ENCODE results near the gene NFIB.

Gene NFIB

GRCh38 chr9:14133394-14133793 is 180.5 kb downstream of the NFIB start:
- no peaks in the 10 kb centered on the region for H3K4me1 ChIP-seq (ENCODE audit: control insufficient read depth, insufficient read depth, low read length, poor library complexity, severe bottlenecking)
- H3K27ac ChIP-seq (ENCODE audit: low read depth, low read length, severe bottlenecking) = no peak overlapping the region
- no peaks in the 10 kb centered on the region for H3K9me3 ChIP-seq (ENCODE audit: control insufficient read depth, low read length)
- no peak overlapping the region for H3K4me3 ChIP-seq (ENCODE audit: extremely low read depth, insufficient read depth, low read length, poor library complexity, severe bottlenecking)
- no peaks in the 10 kb centered on the region for H3K36me3 ChIP-seq (ENCODE audit: control insufficient read depth, insufficient read depth, low read length)

GRCh38 chr9:14132775-14133174 is 181.2 kb downstream of the NFIB start:
- Histone ChIP-seq H3K9me3 (ENCODE audit: control insufficient read depth, low read length) (no peaks in the 10 kb centered on the region), H3K27ac (ENCODE audit: low read depth, low read length, severe bottlenecking) (no peak overlapping the region), H3K4me3 (ENCODE audit: extremely low read depth, insufficient read depth, low read length, poor library complexity, severe bottlenecking) (no peak overlapping the region), H3K36me3 (ENCODE audit: control insufficient read depth, insufficient read depth, low read length) (no peaks in the 10 kb centered on the region), H3K4me1 (ENCODE audit: control insufficient read depth, insufficient read depth, low read length, poor library complexity, severe bottlenecking) (no peaks in the 10 kb centered on the region)
- no CpG with 5 or more reads among the region's 2 CpGs for WGBS, 2 experiments (ENCODE audit: insufficient coverage in 2 of 2)

DNA sequence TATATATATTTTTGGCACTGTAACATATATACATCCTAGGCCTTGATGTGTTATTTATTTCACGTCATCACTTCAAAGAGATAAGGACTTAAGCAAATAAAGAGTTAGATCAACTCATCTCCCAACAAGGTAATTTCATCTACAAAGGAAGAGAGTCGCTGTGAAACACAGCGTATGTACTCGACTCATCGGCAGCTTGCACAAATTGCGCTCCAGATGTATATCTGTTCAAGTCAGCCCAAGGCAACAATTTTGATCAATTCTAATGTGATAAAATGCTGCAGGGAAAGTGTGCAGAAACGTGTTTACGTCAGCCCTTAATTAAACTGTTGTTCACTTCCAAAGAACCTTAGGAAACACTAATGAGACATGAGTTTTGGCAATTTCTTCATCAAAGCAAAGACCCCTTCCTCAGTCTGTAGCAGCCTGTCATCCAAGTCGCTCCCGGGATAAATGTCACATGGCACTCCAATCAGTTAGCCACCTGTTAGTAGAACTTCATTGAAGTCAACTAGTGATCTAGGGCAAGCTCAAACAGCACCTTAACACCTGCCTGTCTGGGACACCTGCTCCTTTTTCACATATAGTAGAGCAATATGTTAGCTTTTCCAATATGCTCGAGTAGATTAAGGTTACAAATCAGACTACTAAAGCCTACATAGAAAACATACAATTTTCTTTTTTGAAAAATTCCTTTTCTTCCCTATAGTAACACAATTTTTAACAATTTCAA is 182.4 kb downstream of the NFIB start:
- WGBS, 2 experiments (ENCODE audit: insufficient coverage in 2 of 2) = 93 to 95% methylated on average over 10 to 11 of the region's 11 CpGs
- Histone ChIP-seq H3K27ac (ENCODE audit: low read depth, low read length, severe bottlenecking) (no peak overlapping the region), H3K9me3 (ENCODE audit: control insufficient read depth, low read length) (no peaks in the 10 kb centered on the region), H3K4me1 (ENCODE audit: control insufficient read depth, insufficient read depth, low read length, poor library complexity, severe bottlenecking) (no peaks in the 10 kb centered on the region), H3K36me3 (ENCODE audit: control insufficient read depth, insufficient read depth, low read length) (no peaks in the 10 kb centered on the region), H3K4me3 (ENCODE audit: extremely low read depth, insufficient read depth, low read length, poor library complexity, severe bottlenecking) (no peak overlapping the region)

DNA sequence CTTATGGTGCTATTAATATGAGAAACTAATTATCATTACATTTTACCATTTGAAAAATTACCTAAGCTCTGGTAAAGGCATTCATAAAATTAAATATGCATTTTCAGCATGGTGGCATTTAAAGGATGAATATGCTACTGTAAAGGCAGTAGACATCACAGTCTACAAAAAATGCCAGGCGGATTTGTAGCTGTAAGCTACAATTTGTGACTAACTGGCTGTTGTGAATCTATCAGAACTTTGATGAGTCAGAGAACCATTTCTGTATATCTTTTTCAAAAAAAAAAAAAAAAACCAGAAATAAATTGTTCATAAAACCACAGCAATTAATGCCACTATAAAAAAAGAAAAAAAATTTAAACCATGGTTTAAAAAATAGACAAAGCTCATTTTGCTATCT is 186.3 kb downstream of the NFIB start:
- no peak overlapping the region for H3K4me3 ChIP-seq (ENCODE audit: extremely low read depth, insufficient read depth, low read length, poor library complexity, severe bottlenecking)
- H3K27ac ChIP-seq (ENCODE audit: low read depth, low read length, severe bottlenecking) = no peak overlapping the region
- H3K36me3 ChIP-seq (ENCODE audit: control insufficient read depth, insufficient read depth, low read length) = no peaks in the 10 kb centered on the region
- WGBS, 2 experiments (ENCODE audit: insufficient coverage in 2 of 2) = no CpG with 5 or more reads among the region's 1 CpG
- H3K4me1 ChIP-seq (ENCODE audit: control insufficient read depth, insufficient read depth, low read length, poor library complexity, severe bottlenecking) = no peaks in the 10 kb centered on the region
- no peaks in the 10 kb centered on the region for H3K9me3 ChIP-seq (ENCODE audit: control insufficient read depth, low read length)

DNA sequence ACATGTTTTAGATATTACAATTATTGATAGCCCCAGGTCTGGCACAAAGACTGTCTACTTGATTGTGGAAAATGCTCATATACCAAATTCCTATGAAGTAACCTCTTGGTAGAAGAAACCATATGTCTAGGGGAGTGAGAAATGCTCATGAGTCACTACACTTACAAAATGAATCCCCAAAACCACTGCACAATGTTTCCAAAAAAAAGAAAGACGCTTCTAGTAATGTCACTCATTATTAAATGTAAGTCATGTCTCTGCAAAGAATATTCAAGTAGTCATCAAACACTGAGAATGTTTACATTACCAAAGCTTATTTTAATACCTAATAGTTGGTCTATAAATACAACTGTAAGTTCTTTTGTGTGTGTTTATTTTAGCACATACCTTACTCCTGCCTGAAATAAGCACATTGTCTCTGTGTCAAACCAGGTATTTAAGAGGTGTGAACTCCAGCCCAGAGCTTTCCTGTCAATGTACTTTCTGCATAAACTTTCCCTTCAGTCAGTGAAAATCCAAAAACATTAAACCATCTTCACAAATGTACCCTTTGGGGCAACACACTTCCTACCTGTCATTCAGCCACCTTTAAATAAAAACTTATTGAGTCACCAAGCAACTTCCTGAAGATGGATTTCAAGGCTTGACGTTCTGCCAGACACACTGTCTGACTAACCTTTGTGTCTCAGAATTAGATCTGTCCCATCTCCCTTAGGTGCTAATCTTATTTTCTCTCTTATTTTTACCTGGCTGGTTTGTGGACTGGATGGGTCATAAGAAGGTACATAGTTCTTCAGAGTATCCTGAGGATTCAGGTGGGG is 194.0 kb downstream of the NFIB start:
- Histone ChIP-seq H3K4me1 (ENCODE audit: control insufficient read depth, insufficient read depth, low read length, poor library complexity, severe bottlenecking) (no peaks in the 10 kb centered on the region), H3K4me3 (ENCODE audit: extremely low read depth, insufficient read depth, low read length, poor library complexity, severe bottlenecking) (no peak overlapping the region), H3K36me3 (ENCODE audit: control insufficient read depth, insufficient read depth, low read length) (no peaks in the 10 kb centered on the region), H3K27ac (ENCODE audit: low read depth, low read length, severe bottlenecking) (no peak overlapping the region), H3K9me3 (ENCODE audit: control insufficient read depth, low read length) (no peaks in the 10 kb centered on the region)
- 86 to 92% methylated on average over 1 of the region's 2 CpGs for WGBS, 2 experiments (ENCODE audit: insufficient coverage in 2 of 2)

GRCh38 chr9:14112226-14112625 is 201.7 kb downstream of the NFIB start:
- H3K4me3 ChIP-seq (ENCODE audit: extremely low read depth, insufficient read depth, low read length, poor library complexity, severe bottlenecking) = no peak overlapping the region
- H3K27ac ChIP-seq (ENCODE audit: low read depth, low read length, severe bottlenecking) = no peak overlapping the region
- 94 to 100% methylated on average over 2 to 3 of the region's 6 CpGs for WGBS, 2 experiments (ENCODE audit: insufficient coverage in 2 of 2)
- H3K36me3 ChIP-seq (ENCODE audit: control insufficient read depth, insufficient read depth, low read length) = no peaks in the 10 kb centered on the region
- H3K9me3 ChIP-seq (ENCODE audit: control insufficient read depth, low read length) = no peaks in the 10 kb centered on the region
- no peaks in the 10 kb centered on the region for H3K4me1 ChIP-seq (ENCODE audit: control insufficient read depth, insufficient read depth, low read length, poor library complexity, severe bottlenecking)

DNA sequence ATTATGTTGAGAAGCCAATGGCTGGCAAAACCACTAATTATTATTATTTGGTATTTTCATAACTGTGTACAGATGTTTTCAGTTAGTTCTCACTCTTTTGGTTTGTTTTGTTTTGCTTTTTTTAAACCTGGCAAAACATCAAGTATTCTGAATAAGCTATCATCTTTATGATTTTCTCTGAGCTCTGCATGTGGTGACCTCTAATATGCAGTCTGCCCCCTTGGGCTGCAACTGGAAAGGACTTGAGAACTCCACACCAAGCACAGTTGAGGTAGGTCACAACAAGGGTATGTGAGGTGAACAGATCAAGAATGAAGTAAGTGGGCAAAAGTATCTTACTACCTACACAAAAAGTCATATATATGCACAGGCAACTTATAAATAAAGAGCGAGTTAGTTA is 202.2 kb downstream of the NFIB start:
- no peaks in the 10 kb centered on the region for H3K9me3 ChIP-seq (ENCODE audit: control insufficient read depth, low read length)
- H3K4me1 ChIP-seq (ENCODE audit: control insufficient read depth, insufficient read depth, low read length, poor library complexity, severe bottlenecking) = no peaks in the 10 kb centered on the region
- H3K4me3 ChIP-seq (ENCODE audit: extremely low read depth, insufficient read depth, low read length, poor library complexity, severe bottlenecking) = no peak overlapping the region
- WGBS, 2 experiments (ENCODE audit: insufficient coverage in 2 of 2) = 100% methylated on average over 1 of the region's 1 CpG; no CpG with 5 or more reads in 1 of the 2 experiments
- no peak overlapping the region for H3K27ac ChIP-seq (ENCODE audit: low read depth, low read length, severe bottlenecking)
- H3K36me3 ChIP-seq (ENCODE audit: control insufficient read depth, insufficient read depth, low read length) = no peaks in the 10 kb centered on the region

DNA sequence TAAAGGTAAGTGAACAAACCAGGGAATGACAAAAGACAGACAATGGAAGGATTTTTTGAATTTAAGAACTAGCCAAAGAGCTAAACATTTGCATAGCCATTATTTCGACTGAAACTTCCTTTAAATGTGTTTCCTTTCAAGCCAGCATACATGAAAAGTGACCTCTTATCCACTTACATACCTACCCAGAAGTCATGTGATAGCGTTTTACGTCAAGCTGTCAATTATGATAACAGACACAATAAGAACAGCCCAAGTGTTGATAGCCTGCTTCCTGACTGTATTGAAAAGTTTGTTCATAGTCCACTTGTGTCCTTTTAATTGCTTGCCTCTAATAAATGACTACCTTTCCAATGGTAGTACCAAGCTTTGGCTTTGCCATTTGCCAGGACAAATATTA is 206.0 kb downstream of the NFIB start:
- H3K36me3 ChIP-seq (ENCODE audit: control insufficient read depth, insufficient read depth, low read length) = no peaks in the 10 kb centered on the region
- 25 to 38% methylated on average over 1 of the region's 3 CpGs for WGBS, 2 experiments (ENCODE audit: insufficient coverage in 2 of 2)
- no peak overlapping the region for H3K4me3 ChIP-seq (ENCODE audit: extremely low read depth, insufficient read depth, low read length, poor library complexity, severe bottlenecking)
- peak overlapping the region; percentile 33 for H3K27ac ChIP-seq (ENCODE audit: low read depth, low read length, severe bottlenecking)
- peaks cover 6% of the 10 kb centered on the region for H3K4me1 ChIP-seq (ENCODE audit: control insufficient read depth, insufficient read depth, low read length, poor library complexity, severe bottlenecking)
- no peaks in the 10 kb centered on the region for H3K9me3 ChIP-seq (ENCODE audit: control insufficient read depth, low read length)

DNA sequence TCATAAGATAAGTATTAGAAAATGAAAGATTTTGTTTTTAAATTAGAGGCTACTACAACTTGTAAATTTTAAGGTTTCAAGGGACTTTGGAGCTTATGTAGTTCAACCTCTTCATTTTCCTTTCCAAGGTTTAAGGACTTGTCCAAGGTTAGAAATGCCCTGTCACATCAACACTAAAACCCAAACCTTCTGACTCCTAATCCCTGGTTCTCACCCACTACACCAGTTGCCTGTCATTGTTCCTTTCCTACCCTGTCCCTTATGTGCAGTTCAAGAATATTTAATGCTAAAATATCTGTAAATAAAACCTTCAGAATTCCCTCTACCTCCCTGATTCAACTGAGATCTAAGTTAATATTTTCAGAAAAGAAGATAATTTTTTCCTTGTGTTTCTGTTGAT is 206.4 kb downstream of the NFIB start:
- H3K27ac ChIP-seq (ENCODE audit: low read depth, low read length, severe bottlenecking) = peak overlapping the region; percentile 33

DNA sequence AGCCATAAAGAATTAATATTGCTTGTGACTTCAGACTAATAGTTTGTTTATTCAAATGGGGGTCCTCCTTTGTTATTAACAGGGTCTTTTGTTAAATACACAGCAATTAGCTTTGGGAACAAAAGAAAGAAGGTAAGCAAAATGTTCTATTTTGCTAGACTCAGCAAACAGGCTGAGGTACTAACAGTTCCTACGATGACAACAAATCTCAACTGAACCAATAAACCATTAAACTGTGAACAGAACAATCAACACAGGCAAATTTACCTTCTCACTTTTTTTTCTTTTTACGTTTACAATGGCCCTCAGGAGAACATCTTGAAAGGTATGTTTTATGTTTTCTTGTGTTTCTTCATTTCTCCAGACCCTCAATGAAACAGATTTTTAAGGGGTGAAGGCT is 207.2 kb downstream of the NFIB start:
- H3K9me3 ChIP-seq (ENCODE audit: control insufficient read depth, low read length) = no peaks in the 10 kb centered on the region
- no peak overlapping the region for H3K4me3 ChIP-seq (ENCODE audit: extremely low read depth, insufficient read depth, low read length, poor library complexity, severe bottlenecking)
- no peaks in the 10 kb centered on the region for H3K36me3 ChIP-seq (ENCODE audit: control insufficient read depth, insufficient read depth, low read length)
- peaks cover 9% of the 10 kb centered on the region for H3K4me1 ChIP-seq (ENCODE audit: control insufficient read depth, insufficient read depth, low read length, poor library complexity, severe bottlenecking)
- H3K27ac ChIP-seq (ENCODE audit: low read depth, low read length, severe bottlenecking) = no peak overlapping the region
- 40% methylated on average over 1 of the region's 2 CpGs; no CpG with 5 or more reads in 1 of the 2 experiments for WGBS, 2 experiments (ENCODE audit: insufficient coverage in 2 of 2)

More for the DNA sequence above, 206.4 kb downstream of the NFIB start:
- peaks cover 9% of the 10 kb centered on the region for H3K4me1 ChIP-seq (ENCODE audit: control insufficient read depth, insufficient read depth, low read length, poor library complexity, severe bottlenecking)
- H3K9me3 ChIP-seq (ENCODE audit: control insufficient read depth, low read length) = no peaks in the 10 kb centered on the region
- H3K36me3 ChIP-seq (ENCODE audit: control insufficient read depth, insufficient read depth, low read length) = no peaks in the 10 kb centered on the region
- no peak overlapping the region for H3K4me3 ChIP-seq (ENCODE audit: extremely low read depth, insufficient read depth, low read length, poor library complexity, severe bottlenecking)

DNA sequence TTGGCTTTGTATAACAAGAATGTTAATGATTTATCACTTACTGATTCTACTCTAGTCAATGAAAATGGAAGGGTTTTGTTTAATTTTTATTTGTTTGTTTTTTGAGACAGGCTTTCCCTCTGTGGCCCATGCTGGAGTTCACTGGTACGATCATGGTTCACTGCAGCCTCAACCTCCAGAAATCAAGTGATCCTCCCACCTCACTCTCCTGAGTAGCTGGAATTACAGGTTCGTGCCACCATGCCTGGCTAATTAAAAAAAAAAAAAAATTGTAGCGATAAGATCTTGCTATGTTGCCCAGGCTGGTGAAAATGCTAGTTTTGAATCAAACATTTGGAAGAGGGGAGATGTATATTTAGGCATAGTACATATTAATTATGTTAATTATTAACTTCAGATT is 209.4 kb downstream of the NFIB start:
- no peaks in the 10 kb centered on the region for H3K9me3 ChIP-seq (ENCODE audit: control insufficient read depth, low read length)
- H3K4me1 ChIP-seq (ENCODE audit: control insufficient read depth, insufficient read depth, low read length, poor library complexity, severe bottlenecking) = peaks cover 9% of the 10 kb centered on the region
- WGBS, 2 experiments (ENCODE audit: insufficient coverage in 2 of 2) = 77% methylated on average over 1 of the region's 3 CpGs; no CpG with 5 or more reads in 1 of the 2 experiments
- H3K4me3 ChIP-seq (ENCODE audit: extremely low read depth, insufficient read depth, low read length, poor library complexity, severe bottlenecking) = no peak overlapping the region
- H3K36me3 ChIP-seq (ENCODE audit: control insufficient read depth, insufficient read depth, low read length) = no peaks in the 10 kb centered on the region
- no peak overlapping the region for H3K27ac ChIP-seq (ENCODE audit: low read depth, low read length, severe bottlenecking)

All from mesodermal cell (in vitro differentiated cells).